AG09309 (cell line): ENCODE measurements around the gene HUNK.
"Not testable (repeated sequence)": the region's sequence is repeated elsewhere in the genome, so short reads cannot be mapped to it uniquely, and the experiment has no call there.

Source experiments
- DNase-seq: peaks from one replicate; pipeline ENCODE4 v3.0.0-alpha.2; 2010; ENCODE audit warnings: low read depth
- H3K4me3 ChIP-seq: 2 replicates; pipeline ENCODE4 v1.5.1; 2011; ENCODE audit warnings: mild to moderate bottlenecking, low read depth, low read length, moderate library complexity; ENCODE audit not compliant: control insufficient read depth
- TF ChIP-seq, protein P1 (sequence below): IDR thresholded peaks from 2 replicates; pipeline ENCODE4 v1.5.1; 2011; ENCODE audit warnings: mild to moderate bottlenecking, low read depth, low read length, inconsistent platforms; ENCODE audit not compliant: insufficient read depth, control insufficient read depth; ENCODE audit errors: missing control alignments

HUNK gene

DNA sequence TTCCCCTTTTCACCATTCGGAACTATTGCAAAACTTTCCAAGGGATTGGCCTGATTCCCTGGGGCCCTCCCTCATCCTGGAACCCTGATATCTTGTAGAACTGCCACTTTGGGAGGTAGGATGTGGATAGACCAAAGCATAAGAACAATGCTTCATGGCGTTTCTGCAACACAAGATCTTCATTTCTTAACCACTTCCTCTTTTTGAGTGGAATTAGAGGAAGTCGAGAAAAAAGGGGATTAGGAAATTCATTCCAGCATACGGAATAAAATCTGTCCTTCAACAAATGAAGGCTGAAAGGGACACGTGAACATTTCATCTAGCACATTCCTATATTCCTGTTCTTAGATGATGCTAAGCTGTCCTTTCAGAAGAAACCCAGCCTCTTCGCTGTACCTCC lies 149.3 kb downstream of the HUNK start:
- no peak for DNase-seq
- H3K4me3 ChIP-seq = no peak overlapping the region
- TF ChIP-seq, protein P1, sequence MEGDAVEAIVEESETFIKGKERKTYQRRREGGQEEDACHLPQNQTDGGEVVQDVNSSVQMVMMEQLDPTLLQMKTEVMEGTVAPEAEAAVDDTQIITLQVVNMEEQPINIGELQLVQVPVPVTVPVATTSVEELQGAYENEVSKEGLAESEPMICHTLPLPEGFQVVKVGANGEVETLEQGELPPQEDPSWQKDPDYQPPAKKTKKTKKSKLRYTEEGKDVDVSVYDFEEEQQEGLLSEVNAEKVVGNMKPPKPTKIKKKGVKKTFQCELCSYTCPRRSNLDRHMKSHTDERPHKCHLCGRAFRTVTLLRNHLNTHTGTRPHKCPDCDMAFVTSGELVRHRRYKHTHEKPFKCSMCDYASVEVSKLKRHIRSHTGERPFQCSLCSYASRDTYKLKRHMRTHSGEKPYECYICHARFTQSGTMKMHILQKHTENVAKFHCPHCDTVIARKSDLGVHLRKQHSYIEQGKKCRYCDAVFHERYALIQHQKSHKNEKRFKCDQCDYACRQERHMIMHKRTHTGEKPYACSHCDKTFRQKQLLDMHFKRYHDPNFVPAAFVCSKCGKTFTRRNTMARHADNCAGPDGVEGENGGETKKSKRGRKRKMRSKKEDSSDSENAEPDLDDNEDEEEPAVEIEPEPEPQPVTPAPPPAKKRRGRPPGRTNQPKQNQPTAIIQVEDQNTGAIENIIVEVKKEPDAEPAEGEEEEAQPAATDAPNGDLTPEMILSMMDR = no peak

- H3K4me3 ChIP-seq = no peak overlapping the region
- TF ChIP-seq, protein P1 = no peak
- DNase-seq = no peak
These were observed 157.4 kb downstream of the HUNK start for GRCh38 chr21:32030146-32030652.

DNA sequence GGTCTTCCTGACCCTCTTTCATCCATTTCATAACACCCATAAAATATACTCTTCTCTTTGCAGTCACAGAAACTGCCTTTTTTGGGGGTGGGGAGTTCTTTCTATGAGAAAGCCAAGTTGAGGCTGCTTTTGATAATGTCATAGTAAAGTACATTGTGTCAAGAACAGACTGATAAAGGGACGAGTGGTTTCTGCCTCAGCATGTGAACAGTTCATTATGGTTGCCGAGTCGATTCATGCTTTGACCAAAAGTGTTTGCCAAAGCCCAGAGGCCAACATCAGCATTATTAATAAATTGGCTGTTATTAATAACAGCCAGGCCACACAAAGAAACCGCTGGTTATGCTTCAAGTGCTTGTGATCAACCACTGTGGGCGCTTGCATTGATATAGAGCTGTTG lies 162.0 kb downstream of the HUNK start:
- TF ChIP-seq, protein P1 = no peak
- no peak overlapping the region for H3K4me3 ChIP-seq
- DNase-seq = no peak

- H3K4me3 ChIP-seq = no peak overlapping the region
- TF ChIP-seq, protein P1 = no peak
- no peak for DNase-seq
These were observed 162.8 kb downstream of the HUNK start for GRCh38 chr21:32035617-32036016.

- TF ChIP-seq, protein P1 = no peak
- H3K4me3 ChIP-seq = no peak overlapping the region
- no peak for DNase-seq
These were observed 163.9 kb downstream of the HUNK start for GRCh38 chr21:32036756-32037155.

DNA sequence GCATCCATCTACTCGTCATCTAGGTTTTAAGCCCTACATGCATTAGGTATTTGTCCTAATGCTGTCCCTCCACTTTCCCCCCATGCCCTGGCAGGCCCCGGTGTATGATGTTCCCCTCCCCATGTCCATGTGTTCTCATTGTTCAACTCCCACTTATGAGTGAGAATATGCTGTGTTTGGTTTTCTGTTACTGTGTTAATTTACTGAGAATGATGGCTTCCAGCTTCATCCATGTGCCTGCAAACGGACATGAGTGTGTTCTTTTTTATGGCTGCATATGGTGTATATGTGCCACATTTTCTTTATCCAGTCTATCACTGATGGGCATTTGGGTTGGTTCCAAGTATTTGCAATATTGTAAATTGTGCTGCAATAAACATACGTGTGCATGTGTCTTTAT lies 165.9 kb downstream of the HUNK start:
- H3K4me3 ChIP-seq, DNase-seq: not testable (repeated sequence)

DNA sequence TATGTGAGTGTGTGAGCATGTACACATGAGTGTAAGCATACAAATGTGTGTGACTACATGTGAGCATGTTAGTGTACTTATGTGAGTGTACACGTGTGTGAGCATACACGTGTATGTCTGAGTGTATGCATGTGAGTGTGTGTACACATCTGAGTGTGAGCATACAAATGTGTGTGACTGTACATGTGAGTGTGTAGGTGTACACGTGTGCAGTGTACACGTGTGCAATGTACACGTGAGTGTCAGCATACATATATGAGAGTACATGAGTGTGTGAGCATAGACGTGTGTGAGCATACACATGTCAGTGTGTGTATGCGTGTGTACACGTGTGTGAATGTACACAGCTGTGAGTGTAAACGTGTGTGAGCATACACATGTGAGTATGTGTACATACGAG lies 170.6 kb downstream of the HUNK start:
- TF ChIP-seq, protein P1 = no peak
- H3K4me3 ChIP-seq = no peak overlapping the region
- DNase-seq = no peak
